ENCODE results near the gene NCOA7.
"Not testable (repeated sequence)": the region's sequence is repeated elsewhere in the genome, so short reads cannot be mapped to it uniquely, and the experiment has no call there.

The NCOA7 gene

GRCh38 chr6:125753218-125753936 lies 37.4 kb upstream of the NCOA7 start:
- DNase-seq (ENCODE audit: low read depth, low spot score), result no peak

- DNase-seq (ENCODE audit: low read depth, low spot score), result no peak
Observed at GRCh38 chr6:125753937-125754259, 36.9 kb upstream of the NCOA7 start.

- DNase-seq (ENCODE audit: low read depth, low spot score), result no peak
Observed at GRCh38 chr6:125754566-125754965, 36.2 kb upstream of the NCOA7 start.

GRCh38 chr6:125759184-125759902 lies 31.4 kb upstream of the NCOA7 start:
- DNase-seq (ENCODE audit: low read depth, low spot score), result no peak

GRCh38 chr6:125759959-125760457 lies 30.8 kb upstream of the NCOA7 start:
- no peak for DNase-seq (ENCODE audit: low read depth, low spot score)

GRCh38 chr6:125764121-125764671 lies 26.6 kb upstream of the NCOA7 start:
- no peak for DNase-seq (ENCODE audit: low read depth, low spot score)

- no peak for DNase-seq (ENCODE audit: low read depth, low spot score)
Observed at GRCh38 chr6:125765944-125766343, 24.8 kb upstream of the NCOA7 start.

GRCh38 chr6:125766641-125767040 lies 24.1 kb upstream of the NCOA7 start:
- no peak for DNase-seq (ENCODE audit: low read depth, low spot score)

- no peak for DNase-seq (ENCODE audit: low read depth, low spot score)
Observed at GRCh38 chr6:125769147-125769783, 21.5 kb upstream of the NCOA7 start.

- no peak for DNase-seq (ENCODE audit: low read depth, low spot score)
Observed at GRCh38 chr6:125773387-125774341, 17.1 kb upstream of the NCOA7 start.

- DNase-seq (ENCODE audit: low read depth, low spot score), result not testable (repeated sequence)
Observed at GRCh38 chr6:125776107-125776826, 14.5 kb upstream of the NCOA7 start.

GRCh38 chr6:125779924-125780539 lies 10.7 kb upstream of the NCOA7 start:
- DNase-seq (ENCODE audit: low read depth, low spot score), result peak; percentile 74

GRCh38 chr6:125780540-125781313 lies 10.0 kb upstream of the NCOA7 start:
- DNase-seq (ENCODE audit: low read depth, low spot score), result no peak

- no peak for DNase-seq (ENCODE audit: low read depth, low spot score)
Observed at GRCh38 chr6:125781314-125781868, 9.4 kb upstream of the NCOA7 start.

- no peak for DNase-seq (ENCODE audit: low read depth, low spot score)
Observed at GRCh38 chr6:125784365-125784764, 6.4 kb upstream of the NCOA7 start.

- no peak for DNase-seq (ENCODE audit: low read depth, low spot score)
Observed at GRCh38 chr6:125787791-125788190, 3.0 kb upstream of the NCOA7 start.

GRCh38 chr6:125789167-125789566 lies 1.6 kb upstream of the NCOA7 start:
- no peak for DNase-seq (ENCODE audit: low read depth, low spot score)

- DNase-seq (ENCODE audit: low read depth, low spot score), result no peak
Observed at GRCh38 chr6:125789576-125790357, 993 bp upstream of the NCOA7 start.

All from iPS DF 19.7 (cell line).